HepG2 (cell line): ENCODE measurements around the gene NRSN2. TPM values are rescaled to one million over a fixed set of nuclear protein-coding genes. Genes with fewer than 3 reads are reported as not detected.

Experiments used
- ATF7-NPFF ChIP-seq: sonication (generic); formaldehyde crosslinking; IDR thresholded peaks from 2 replicates; pipeline ENCODE4 v1.8.1; 2023; ENCODE audit warnings: mild to moderate bottlenecking, low read depth, missing genetic modification reagents, moderate library complexity
- GABPA ChIP-seq, 2 experiments: IDR thresholded peaks; 2 replicates each; pipeline ENCODE4 v1.6.1; 2011 to 2016; ENCODE audit warnings: low read depth in 2 of 2, low read length in 1 of 2, missing biosample characterization in 1 of 2, missing genetic modification characterization in 1 of 2
- GLI4 ChIP-seq: sonication (generic); formaldehyde crosslinking; IDR thresholded peaks from 2 replicates; pipeline ENCODE4 v1.5.1; 2020; ENCODE audit warnings: missing genetic modification reagents, mild to moderate bottlenecking, moderate library complexity, borderline replicate concordance
- HDAC2 ChIP-seq: sonication (generic); formaldehyde crosslinking; IDR thresholded peaks from 2 replicates; pipeline ENCODE4 v1.4.0; 2020; ENCODE audit warnings: missing genetic modification reagents
- HMGA1 ChIP-seq: sonication (generic); formaldehyde crosslinking; conservative IDR thresholded peaks from 2 replicates; pipeline ENCODE4 v1.4.0; 2020; ENCODE audit warnings: missing genetic modification reagents
- MLXIP ChIP-seq: sonication (generic); formaldehyde crosslinking; IDR thresholded peaks from 2 replicates; pipeline ENCODE4 v1.9.0; 2021; ENCODE audit warnings: missing genetic modification reagents, borderline replicate concordance
- NFAT5 ChIP-seq: sonication (generic); formaldehyde crosslinking; IDR thresholded peaks from 2 replicates; pipeline ENCODE4 v1.4.0; 2020; ENCODE audit warnings: missing genetic modification reagents
- RBAK ChIP-seq: sonication (generic); formaldehyde crosslinking; IDR thresholded peaks from 2 replicates; pipeline ENCODE4 v1.5.1; 2020; ENCODE audit warnings: mild to moderate bottlenecking, missing genetic modification reagents
- RXRA ChIP-seq: sonication (generic); formaldehyde crosslinking; IDR thresholded peaks from 2 replicates; pipeline ENCODE4 v1.5.1; 2020; ENCODE audit warnings: missing genetic modification reagents
- SP4 ChIP-seq: sonication (generic); formaldehyde crosslinking; IDR thresholded peaks from 2 replicates; pipeline ENCODE4 v1.8.1; 2023; ENCODE audit warnings: mild to moderate bottlenecking, missing genetic modification reagents
- ZBTB44 ChIP-seq: sonication (generic); formaldehyde crosslinking; IDR thresholded peaks from 2 replicates; pipeline ENCODE4 v1.4.0; 2020; ENCODE audit warnings: missing genetic modification reagents
- ZBTB7A ChIP-seq: sonication (generic); formaldehyde crosslinking; IDR thresholded peaks from 2 replicates; pipeline ENCODE4 v1.8.0; 2022; ENCODE audit warnings: mild to moderate bottlenecking, missing genetic modification reagents
- ZHX1 ChIP-seq: sonication (generic); formaldehyde crosslinking; IDR thresholded peaks from 2 replicates; pipeline ENCODE4 v1.8.1; 2022; ENCODE audit warnings: low read depth, mild to moderate bottlenecking, missing genetic modification reagents
- ZNF614 ChIP-seq: IDR thresholded peaks from 2 replicates; pipeline ENCODE4 v1.6.1; 2018; ENCODE audit warnings: missing biosample characterization, missing genetic modification reagents, inconsistent platforms, borderline replicate concordance
- polyA plus RNA-seq, 8 experiments: library from polyadenylated mRNA; depleted of rRNA in 3 of 8; stranded (reverse) in 7 of 8; unstranded in 1 of 8; fragments of >200 nt; fragmentation: Illumina TruSeq in 4 of 8; extraction: Trizol in 4 of 8; gene quantifications; 2 replicates each; pipeline versions ENCODE4 v1.2.1 to v1.2.3, GENCODE V29; 2011 to 2016; ENCODE audit warnings: low read depth in 4 of 8, missing spikeins in 1 of 8, mixed read lengths in 1 of 8; ENCODE audit not compliant: insufficient read depth in 1 of 8
- total RNA-seq, 5 experiments: library from RNA; depleted of rRNA; stranded (reverse); fragments of >200 nt; fragmentation: Illumina TruSeq; extraction: Trizol; gene quantifications; 2 replicates each; pipeline ENCODE4 v1.2.3, GENCODE V29; 2016; ENCODE audit warnings: low read depth in 1 of 5

The NRSN2 gene
- total and polyA plus RNA-seq, 2 of the 13 experiments (the other 11 are each of a cell fraction or from before 2014, with no cell fraction given) = 32.3 to 49.4 TPM

GRCh38 chr20:380763-381580 lies 34.1 kb downstream of the NRSN2 start (continued):
- TF ChIP-seq NFAT5 (CRISPR knock-in tag) (peak; percentile 70), RXRA (CRISPR knock-in tag) (peak; percentile 52), MLXIP (peak; percentile 94), ZBTB44 (CRISPR knock-in tag) (no peak), ZHX1 (CRISPR knock-in tag) (no peak), GABPA (IDR thresholded peaks at IDR 0.05; ENCODE audit: low read depth, low read length) (peak; percentile 67), GABPA (CRISPR knock-in tag; IDR thresholded peaks at IDR 0.05; ENCODE audit: low read depth) (peak; percentile 67), ZBTB7A (CRISPR knock-in tag) (no peak; the same call in 1 of the 2 replicates), GLI4 (CRISPR knock-in tag) (no peak), SP4 (CRISPR knock-in tag) (peak; percentile 72), RBAK (no peak), ZNF614 (peak; percentile 69; the same call in 1 of the 2 replicates), HMGA1 (no peak), HDAC2 (CRISPR knock-in tag) (peak; percentile 80), ATF7-NPFF (peak; percentile 27; the same call in 1 of the 2 replicates)
